ENCODE measurements around the gene GADD45A.

The GADD45A gene

DNA sequence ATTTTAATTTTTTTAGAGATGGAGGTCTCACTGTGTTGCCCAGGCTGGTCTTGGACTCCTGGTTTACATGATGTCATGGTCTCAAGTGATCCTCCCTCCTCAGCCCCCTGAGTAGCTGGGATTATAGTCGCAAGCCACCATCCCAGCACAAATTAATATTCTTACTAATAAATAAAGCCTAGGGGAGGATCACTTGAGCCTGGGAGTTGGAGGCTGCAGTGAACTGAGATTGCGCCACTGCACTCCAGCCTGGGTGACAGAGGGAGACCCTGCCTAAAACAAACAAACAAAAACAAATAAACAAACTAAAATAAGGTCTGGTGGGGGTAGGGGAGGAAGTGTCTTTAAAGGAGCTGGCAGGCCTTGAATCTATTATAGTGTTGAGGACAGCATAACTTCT, 8.7 kb upstream of the GADD45A start:
- no peak overlapping the region for H3K4me3 ChIP-seq (ENCODE audit: low read length)
- TF ChIP-seq, protein P1, sequence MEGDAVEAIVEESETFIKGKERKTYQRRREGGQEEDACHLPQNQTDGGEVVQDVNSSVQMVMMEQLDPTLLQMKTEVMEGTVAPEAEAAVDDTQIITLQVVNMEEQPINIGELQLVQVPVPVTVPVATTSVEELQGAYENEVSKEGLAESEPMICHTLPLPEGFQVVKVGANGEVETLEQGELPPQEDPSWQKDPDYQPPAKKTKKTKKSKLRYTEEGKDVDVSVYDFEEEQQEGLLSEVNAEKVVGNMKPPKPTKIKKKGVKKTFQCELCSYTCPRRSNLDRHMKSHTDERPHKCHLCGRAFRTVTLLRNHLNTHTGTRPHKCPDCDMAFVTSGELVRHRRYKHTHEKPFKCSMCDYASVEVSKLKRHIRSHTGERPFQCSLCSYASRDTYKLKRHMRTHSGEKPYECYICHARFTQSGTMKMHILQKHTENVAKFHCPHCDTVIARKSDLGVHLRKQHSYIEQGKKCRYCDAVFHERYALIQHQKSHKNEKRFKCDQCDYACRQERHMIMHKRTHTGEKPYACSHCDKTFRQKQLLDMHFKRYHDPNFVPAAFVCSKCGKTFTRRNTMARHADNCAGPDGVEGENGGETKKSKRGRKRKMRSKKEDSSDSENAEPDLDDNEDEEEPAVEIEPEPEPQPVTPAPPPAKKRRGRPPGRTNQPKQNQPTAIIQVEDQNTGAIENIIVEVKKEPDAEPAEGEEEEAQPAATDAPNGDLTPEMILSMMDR (conservative IDR thresholded peaks at IDR 0.05; ENCODE audit: low read depth, low read length): no peak
- DNase-seq (ENCODE audit: low read depth): no peak

DNA sequence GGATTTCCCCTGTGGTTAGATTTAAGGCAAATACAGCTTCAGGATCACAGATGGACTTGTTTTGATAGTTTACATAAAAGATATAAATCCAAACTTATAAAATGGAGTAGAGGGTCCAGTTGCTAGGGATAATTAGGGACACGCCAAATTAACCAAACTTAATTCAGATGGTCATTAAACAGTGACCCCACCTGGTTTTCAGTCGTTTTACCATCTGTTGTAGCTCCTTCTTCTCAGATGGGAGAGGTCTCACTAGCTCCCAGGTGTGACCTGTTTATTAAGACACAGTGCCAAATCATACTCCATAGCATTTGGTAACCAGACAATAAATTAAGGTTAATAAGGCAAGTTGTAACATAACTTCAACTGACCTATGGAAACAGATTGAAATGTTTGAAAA, 8.1 kb upstream of the GADD45A start:
- TF ChIP-seq, protein P1 (conservative IDR thresholded peaks at IDR 0.05; ENCODE audit: low read depth, low read length): no peak
- no peak overlapping the region for H3K4me3 ChIP-seq (ENCODE audit: low read length)
- DNase-seq (ENCODE audit: low read depth): no peak

DNA sequence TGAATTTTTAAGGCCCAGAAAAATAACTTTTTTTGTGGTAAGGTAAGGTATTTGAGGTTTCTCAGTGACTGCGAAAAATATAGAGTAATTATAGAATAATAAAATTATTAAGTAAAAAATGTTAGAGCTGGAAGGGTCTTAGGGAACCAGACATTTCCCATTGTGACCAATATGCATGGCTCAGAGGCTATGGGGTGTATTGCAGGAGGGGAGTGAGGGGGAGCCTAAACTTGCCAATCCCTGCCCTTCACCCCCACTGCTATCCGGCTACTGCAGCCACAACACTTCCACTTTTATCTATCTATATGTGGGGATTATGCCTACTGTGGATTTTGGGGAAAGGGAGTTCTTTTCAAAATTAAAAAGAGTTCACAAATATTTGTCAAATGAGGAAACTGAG, 7.6 kb upstream of the GADD45A start:
- DNase-seq (ENCODE audit: low read depth): no peak
- no peak overlapping the region for H3K4me3 ChIP-seq (ENCODE audit: low read length)
- TF ChIP-seq, protein P1 (conservative IDR thresholded peaks at IDR 0.05; ENCODE audit: low read depth, low read length): no peak

DNA sequence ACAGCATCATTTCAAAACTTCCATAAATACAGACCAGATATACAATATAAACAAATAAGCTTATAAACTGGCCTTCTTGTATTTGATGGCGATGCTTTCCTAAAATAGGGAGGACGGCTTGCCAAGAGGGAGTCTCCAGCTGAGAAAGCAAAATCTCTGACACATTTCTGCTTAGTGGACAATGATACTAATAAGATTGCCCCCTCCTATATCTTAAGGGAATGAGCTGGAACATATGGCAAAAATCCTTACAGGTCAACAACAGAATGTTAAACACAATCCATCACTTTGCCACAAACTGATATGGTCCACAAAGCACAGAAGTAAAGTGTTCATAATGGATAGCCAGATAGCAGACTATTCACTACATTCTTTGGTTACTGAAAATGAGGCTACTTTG, 7.1 kb upstream of the GADD45A start:
- TF ChIP-seq, protein P1 (conservative IDR thresholded peaks at IDR 0.05; ENCODE audit: low read depth, low read length): no peak
- no peak for DNase-seq (ENCODE audit: low read depth)
- H3K4me3 ChIP-seq (ENCODE audit: low read length): no peak overlapping the region

DNA sequence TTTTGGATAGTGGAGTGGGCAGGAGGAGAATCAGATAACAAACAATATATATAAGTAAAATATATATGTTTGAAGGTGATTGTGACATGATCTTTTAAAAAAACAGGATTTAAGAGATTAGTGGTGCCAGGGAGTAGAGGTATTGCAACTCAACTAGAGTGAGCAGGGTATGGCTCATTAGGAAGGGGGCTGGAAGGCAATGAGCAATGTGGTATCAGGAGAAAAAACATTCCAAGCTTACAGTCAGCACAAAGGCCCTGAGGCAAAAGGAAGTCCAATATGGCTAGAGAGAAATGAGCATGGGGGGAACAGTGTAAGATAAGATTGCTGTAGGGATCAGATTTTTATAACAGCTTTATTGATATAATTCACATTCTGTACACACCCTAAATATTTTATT, 5.3 kb upstream of the GADD45A start:
- H3K4me3 ChIP-seq (ENCODE audit: low read length): no peak overlapping the region
- no peak for DNase-seq (ENCODE audit: low read depth)
- TF ChIP-seq, protein P1 (conservative IDR thresholded peaks at IDR 0.05; ENCODE audit: low read depth, low read length): no peak

DNA sequence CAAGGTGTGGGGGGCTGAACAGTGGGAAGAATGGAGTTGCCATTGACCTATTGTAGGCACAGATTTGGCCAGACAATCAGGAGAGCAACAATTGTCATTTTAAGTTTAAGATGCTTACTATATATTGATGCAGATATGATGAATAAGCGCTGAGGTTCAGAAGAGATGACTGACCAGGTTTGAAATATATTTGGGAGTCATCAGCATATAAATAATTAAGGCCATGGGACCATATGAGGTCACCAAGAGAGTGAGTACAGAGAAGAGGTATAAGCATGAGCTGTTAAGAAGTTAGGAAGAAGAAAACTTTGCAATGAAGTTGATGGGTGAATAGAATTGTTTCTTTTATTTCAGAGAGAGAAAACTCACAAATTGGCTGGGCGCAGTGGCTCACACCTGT, 4.5 kb upstream of the GADD45A start:
- DNase-seq (ENCODE audit: low read depth): no peak
- TF ChIP-seq, protein P1 (conservative IDR thresholded peaks at IDR 0.05; ENCODE audit: low read depth, low read length): no peak

DNA sequence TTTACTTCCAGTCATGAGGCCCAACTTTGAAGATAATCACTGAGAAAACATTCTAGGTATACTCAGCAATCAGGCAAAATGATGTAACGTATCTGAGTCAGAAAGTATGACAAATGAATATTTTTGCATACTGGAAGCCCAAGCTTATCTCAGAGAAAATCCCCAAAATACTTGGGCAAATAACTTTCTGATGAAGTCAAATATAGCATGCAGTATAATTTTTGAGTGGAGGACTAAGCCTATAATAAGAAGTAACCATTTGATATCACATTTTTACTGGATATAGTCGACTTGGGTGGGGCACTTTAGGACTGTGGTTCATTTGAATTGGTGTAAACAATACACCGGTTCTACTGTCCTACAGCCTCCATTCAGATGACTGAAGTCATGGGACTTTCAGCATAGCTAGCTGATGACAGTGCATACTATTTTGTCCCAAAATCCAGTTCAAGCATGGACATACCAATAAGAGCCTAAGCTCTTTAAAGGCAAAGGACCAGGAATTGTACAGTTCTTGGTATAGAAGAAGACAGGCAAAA, 2.3 kb upstream of the GADD45A start:
- no peak for DNase-seq (ENCODE audit: low read depth)
- no peak overlapping the region for H3K4me3 ChIP-seq (ENCODE audit: low read length)

More for the DNA sequence above, 4.5 kb upstream of the GADD45A start:
- H3K4me3 ChIP-seq (ENCODE audit: low read length): no peak overlapping the region

More for the DNA sequence above, 2.3 kb upstream of the GADD45A start:
- TF ChIP-seq, protein P1 (conservative IDR thresholded peaks at IDR 0.05; ENCODE audit: low read depth, low read length): no peak

All from retinal pigment epithelial cell (primary cell).